ENCODE data around the gene TACSTD2.
"Not testable (repeated sequence)": the region's sequence is repeated elsewhere in the genome, so short reads cannot be mapped to it uniquely, and the experiment has no call there.

The TACSTD2 gene, protein sequence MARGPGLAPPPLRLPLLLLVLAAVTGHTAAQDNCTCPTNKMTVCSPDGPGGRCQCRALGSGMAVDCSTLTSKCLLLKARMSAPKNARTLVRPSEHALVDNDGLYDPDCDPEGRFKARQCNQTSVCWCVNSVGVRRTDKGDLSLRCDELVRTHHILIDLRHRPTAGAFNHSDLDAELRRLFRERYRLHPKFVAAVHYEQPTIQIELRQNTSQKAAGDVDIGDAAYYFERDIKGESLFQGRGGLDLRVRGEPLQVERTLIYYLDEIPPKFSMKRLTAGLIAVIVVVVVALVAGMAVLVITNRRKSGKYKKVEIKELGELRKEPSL

DNA sequence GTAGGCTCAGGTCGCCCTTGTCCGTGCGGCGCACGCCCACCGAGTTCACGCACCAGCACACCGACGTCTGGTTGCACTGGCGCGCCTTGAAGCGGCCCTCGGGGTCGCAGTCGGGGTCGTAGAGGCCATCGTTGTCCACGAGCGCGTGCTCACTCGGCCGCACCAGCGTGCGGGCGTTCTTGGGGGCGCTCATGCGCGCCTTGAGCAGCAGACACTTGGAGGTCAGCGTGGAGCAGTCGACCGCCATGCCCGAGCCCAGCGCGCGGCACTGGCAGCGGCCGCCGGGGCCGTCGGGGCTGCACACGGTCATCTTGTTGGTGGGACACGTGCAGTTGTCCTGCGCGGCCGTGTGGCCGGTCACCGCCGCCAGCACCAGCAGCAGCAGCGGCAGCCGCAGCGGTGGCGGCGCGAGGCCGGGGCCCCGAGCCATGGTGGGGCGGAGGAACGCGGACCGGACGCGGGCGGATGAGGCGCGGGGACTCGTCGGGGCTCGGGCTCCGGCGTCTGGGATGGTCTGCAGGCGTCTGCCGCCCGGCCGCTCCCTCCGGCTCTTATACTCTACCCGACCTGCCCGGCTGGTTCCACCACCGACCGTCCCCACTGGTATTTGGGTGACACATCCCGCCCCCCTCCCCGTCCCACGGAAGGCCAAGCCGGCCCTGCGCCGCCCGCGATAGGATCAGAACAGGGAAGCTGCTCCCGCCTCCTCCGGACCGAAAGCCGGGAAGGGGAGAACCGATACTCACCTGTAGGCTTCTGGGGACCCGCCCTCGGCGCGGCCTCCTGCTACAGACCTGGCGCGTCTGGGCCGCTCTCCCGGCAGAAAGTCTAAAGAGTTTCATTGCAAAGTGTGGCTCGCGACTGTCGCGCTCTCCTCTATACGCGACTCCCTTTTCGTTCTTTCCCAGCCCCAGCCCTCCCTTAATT lies at the start of gene TACSTD2:
TACSTD2 (minus strand) TSS at position 526 of the 927 bp plus-strand sequence; CDS start at position 430, 96 bp downstream.
- TF ChIP-seq, protein P1, sequence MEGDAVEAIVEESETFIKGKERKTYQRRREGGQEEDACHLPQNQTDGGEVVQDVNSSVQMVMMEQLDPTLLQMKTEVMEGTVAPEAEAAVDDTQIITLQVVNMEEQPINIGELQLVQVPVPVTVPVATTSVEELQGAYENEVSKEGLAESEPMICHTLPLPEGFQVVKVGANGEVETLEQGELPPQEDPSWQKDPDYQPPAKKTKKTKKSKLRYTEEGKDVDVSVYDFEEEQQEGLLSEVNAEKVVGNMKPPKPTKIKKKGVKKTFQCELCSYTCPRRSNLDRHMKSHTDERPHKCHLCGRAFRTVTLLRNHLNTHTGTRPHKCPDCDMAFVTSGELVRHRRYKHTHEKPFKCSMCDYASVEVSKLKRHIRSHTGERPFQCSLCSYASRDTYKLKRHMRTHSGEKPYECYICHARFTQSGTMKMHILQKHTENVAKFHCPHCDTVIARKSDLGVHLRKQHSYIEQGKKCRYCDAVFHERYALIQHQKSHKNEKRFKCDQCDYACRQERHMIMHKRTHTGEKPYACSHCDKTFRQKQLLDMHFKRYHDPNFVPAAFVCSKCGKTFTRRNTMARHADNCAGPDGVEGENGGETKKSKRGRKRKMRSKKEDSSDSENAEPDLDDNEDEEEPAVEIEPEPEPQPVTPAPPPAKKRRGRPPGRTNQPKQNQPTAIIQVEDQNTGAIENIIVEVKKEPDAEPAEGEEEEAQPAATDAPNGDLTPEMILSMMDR (IDR thresholded peaks at IDR 0.05; ENCODE audit: control extremely low read depth, extremely low read depth, low read depth, missing control alignments): peak; percentile 22
- ChIA-PET CTCF (no interaction called here), POLR2A (no interaction called here)
- no peak for DNase-seq (ENCODE audit: extremely low spot score)

DNA sequence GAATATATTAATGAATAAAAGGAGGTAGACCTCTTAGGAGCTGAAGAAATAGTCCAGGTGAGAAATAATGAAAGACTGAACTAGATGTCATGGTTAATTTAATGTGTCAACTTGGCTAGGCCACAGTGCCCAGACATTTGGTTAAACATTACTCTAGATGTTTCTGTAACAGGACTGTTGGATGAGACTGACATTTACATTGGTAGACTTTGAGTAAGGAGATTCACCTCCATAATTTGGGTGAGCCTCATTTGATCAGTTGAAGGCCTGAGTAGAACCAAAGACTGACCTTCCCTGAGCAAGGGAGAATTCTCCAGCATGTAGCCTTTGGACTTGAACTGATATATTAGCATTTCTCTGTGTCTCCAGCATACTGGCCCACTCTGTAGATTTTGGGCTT lies 49.2 kb upstream of the TACSTD2 start:
- TF ChIP-seq, protein P1 (IDR thresholded peaks at IDR 0.05; ENCODE audit: control extremely low read depth, extremely low read depth, low read depth, missing control alignments): no peak
- ChIA-PET CTCF (interaction anchor here (3.0 kb wide), 1 partner anchor 26 kb away, joined by 9 read pairs; no protein-coding TSS in a partner anchor), POLR2A (no interaction called here)
- DNase-seq (ENCODE audit: extremely low spot score): no peak

DNA sequence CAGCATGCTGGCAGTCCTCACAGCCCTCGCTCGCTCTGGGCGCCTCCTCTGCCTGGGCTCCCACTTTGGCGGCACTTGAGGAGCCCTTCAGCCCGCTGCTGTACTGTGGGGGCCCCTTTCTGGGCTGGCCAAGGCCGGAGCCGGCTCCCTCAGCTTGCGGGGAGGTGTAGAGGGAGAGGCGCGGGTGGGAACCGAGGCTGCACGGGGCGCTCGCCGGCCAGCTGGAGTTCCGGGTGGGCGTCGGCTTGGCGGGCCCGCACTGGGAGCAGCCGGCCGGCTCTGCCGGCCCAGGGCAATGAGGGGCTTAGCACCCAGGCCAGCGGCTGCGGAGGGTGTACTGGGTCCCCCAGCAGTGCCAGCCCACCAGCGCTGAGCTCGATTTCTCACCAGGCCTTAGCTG lies 46.2 kb upstream of the TACSTD2 start:
- POLR2A ChIA-PET; DNase-seq (ENCODE audit: extremely low spot score): not testable (repeated sequence)
- CTCF ChIA-PET: interaction anchor here (1.7 kb wide), 1 partner anchor 29 kb away, joined by 8 read pairs; no protein-coding TSS in a partner anchor

DNA sequence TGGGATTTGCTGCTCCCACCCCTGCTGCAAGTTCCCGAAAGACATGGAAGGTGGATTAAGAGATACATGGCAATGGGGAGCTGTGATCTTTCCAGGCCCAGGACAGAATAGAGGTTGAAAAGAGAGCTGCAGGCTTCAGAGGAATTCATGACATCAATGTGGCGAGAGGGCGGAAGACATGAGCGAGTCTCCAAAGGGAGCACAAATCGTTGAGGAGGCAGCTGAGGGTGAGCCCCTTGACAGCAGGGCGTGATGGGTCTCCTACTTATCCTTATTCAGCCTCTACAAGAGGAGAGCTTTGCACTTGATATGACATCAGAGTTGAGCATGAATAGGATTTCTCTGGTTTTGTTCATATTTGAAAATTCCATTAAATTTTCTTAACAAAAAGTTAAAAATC lies 45.5 kb upstream of the TACSTD2 start:
- TF ChIP-seq, protein P1 (IDR thresholded peaks at IDR 0.05; ENCODE audit: control extremely low read depth, extremely low read depth, low read depth, missing control alignments): no peak
- ChIA-PET CTCF (interaction anchor here (1.3 to 2.0 kb wide), 3 partner anchors 15 to 30 kb away, joined by 3 to 8 read pairs (median 6); no protein-coding TSS in a partner anchor), POLR2A (no interaction called here)
- no peak for DNase-seq (ENCODE audit: extremely low spot score)

DNA sequence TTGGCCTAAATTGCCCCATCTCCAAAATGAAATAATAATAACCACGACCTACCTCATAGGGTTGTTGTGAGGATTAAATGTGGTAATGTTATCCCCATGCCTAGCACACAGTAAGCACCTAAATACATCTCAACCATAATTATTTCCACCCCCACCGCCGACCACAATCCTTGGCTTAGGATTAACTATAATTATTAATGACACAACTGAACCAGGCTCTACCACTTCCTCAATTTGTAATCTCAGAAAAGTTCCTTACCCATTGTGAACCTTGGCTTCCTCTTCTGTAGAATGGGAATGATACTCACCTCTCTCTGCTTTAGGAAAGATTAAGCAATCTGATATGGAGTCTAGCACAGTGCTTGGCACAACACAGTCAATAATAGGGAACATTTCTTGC lies 44.3 kb upstream of the TACSTD2 start:
- POLR2A ChIA-PET: no interaction called here
- DNase-seq (ENCODE audit: extremely low spot score): no peak
- CTCF ChIA-PET: interaction anchor here (2.0 kb wide), 1 partner anchor 14 kb away, joined by 6 read pairs; no protein-coding TSS in a partner anchor
- TF ChIP-seq, protein P1 (IDR thresholded peaks at IDR 0.05; ENCODE audit: control extremely low read depth, extremely low read depth, low read depth, missing control alignments): no peak

DNA sequence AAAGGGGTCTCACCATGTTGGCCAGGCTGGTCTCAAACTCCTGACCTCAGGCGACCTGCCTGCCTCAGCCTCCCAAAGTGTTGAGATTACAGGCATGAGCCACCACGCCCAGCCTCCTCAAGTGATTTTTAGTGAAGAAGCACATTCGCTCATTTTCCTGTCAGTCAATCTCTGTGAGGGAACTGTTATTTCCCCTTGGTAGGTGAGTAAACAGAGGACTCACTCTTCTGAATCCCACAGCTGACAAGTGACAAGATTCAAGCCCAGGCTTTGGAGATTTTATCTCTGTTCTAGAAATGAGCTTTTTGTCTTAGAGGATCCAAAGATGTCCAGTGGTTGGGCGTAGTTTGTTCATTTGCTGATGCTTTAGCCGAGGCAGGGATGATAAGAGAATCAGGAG lies 43.9 kb upstream of the TACSTD2 start:
- DNase-seq (ENCODE audit: extremely low spot score): no peak
- ChIA-PET CTCF (interaction anchor here (2.0 kb wide), 1 partner anchor 14 kb away, joined by 6 read pairs; no protein-coding TSS in a partner anchor), POLR2A (no interaction called here)
- TF ChIP-seq, protein P1 (IDR thresholded peaks at IDR 0.05; ENCODE audit: control extremely low read depth, extremely low read depth, low read depth, missing control alignments): no peak
